Activated T-cell treated with anti-CD3 and anti-CD28 coated beads for 24 hours (primary cell): ENCODE measurements around the gene POP5.
A peak's percentile ranks its signal among the peaks of the same experiment; 100 is the strongest.
"Not testable (repeated sequence)": the region's sequence is repeated elsewhere in the genome, so short reads cannot be mapped to it uniquely, and the experiment has no call there.

Experiments
- DNase-seq: peaks from one replicate; pipeline ENCODE4 v3.0.0-alpha.2; 2020; ENCODE audit warnings: low read depth

The POP5 gene, protein sequence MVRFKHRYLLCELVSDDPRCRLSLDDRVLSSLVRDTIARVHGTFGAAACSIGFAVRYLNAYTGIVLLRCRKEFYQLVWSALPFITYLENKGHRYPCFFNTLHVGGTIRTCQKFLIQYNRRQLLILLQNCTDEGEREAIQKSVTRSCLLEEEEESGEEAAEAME

GRCh38 chr12:120580787-120581723 lies at the start of gene POP5:
POP5 (minus strand) TSS chr12:120581402; CDS start chr12:120581362, 40 bp downstream.
- peak; percentile 91 for DNase-seq

- no peak for DNase-seq
These were observed 49.1 kb upstream of the POP5 start for GRCh38 chr12:120630104-120630892.

- DNase-seq, result no peak
These were observed 47.7 kb upstream of the POP5 start for GRCh38 chr12:120628919-120629318.

DNA sequence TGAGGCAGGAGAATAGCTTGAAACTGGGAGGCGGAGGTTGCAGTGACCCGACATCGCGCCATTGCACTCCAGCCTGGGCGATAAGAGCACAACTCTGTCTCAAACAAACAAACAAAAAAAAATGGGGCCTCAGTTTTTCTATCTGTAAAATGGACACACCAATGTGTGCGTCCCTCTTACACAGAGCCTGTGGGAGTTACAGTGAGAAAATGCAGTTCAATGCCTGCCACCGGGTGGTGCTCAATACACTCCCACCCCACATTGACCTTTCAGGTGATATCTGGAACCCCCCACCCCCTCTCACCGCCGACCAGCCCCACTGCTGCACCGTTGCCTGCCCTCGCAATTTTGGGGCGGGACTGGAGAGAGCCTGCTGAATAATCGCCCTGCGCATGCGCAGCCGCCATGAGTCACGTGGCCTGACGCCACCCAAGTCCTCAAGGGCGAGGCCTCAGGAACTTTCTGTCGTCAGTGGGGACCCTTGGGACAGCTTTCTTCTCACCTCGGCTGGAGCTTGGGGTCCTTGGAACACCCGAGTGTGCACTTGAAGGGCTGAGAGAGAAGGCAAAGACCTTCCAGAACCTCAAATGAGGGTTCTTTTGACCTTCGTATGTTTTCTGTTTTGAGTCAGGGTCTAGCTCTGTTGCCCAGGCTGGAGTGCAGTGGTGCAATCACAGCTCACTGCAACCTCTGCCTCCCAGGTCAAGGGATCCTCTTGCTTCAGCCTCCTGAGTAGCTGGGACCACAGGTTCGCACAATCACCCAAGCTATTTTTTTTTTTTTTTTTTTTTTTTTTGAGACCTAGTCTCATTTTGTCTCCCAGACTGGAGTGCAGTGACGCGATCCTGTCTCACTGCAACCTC lies 44.6 kb upstream of the POP5 start:
- DNase-seq, result no peak

DNA sequence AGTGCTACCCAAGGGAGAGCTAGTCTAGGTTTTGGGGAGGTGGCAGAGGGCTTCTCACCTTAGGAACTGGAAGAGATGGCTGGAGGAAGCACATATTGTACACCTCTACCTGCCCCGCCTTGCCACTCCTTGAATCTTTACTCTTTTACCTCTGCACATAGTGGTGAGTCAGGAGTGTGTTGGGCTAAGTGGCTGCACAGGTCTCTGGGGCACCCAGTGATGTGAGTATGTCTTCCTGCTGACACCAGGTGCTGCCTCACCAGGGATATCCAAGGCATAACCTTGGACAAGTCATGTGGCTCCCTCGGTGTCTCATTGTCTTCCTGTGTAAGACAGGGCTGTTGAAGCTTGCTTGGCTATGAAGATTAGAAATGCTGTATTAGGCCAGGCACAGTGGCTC lies 39.4 kb upstream of the POP5 start:
- no peak for DNase-seq

DNA sequence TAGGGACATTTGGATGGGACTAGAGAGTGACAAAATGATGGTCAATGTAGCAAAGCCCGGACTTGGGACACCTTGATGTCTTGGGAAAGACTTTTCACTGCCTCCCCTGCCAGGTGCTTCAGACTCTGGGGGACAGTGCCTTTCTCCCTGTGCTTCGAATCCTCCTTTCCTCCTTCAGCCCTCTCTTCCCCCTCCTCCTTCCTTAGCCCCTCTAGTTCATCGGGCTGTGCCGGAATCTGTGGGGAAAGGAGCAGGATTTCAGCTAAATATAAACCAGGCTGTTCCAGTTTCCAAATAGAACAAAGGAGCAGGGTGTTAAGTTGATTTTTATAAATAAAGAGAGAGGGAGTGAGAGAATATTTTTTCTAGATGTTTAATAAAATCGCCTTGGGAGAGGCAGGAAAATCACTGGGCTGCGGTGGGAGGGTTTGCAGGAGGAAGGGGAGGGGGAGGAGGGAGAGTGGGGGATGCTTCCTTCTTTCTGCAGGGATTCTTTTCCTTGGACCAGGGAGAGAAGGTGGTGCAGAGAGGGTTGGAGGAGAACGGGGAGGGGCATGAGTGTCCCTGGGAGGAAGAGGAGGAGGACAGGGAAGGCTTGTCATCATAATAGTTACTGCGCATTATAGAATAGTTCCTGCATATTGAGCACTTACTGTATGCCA lies 37.9 kb upstream of the POP5 start:
- no peak for DNase-seq

GRCh38 chr12:120617767-120618166 lies 36.6 kb upstream of the POP5 start:
- not testable (repeated sequence) for DNase-seq

DNA sequence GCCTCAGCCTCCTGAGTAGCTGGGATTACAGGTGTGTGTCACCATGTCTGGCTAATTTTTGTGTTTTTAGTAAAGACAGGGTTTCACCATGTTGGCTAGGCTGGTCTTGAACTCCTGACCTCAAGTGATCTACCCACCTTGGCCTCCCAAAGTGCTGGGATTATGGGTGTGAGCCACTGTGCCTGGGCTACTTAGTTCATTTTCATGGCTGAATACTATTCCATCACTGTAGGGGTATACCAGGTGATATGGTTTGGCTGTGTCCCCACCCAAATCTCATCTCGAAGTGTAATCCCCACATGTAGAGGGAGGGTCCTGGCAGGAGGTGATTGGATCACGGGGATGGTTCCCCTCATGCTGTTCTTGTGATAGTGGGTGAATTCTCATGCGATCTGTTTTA lies 36.0 kb upstream of the POP5 start:
- not testable (repeated sequence) for DNase-seq

DNA sequence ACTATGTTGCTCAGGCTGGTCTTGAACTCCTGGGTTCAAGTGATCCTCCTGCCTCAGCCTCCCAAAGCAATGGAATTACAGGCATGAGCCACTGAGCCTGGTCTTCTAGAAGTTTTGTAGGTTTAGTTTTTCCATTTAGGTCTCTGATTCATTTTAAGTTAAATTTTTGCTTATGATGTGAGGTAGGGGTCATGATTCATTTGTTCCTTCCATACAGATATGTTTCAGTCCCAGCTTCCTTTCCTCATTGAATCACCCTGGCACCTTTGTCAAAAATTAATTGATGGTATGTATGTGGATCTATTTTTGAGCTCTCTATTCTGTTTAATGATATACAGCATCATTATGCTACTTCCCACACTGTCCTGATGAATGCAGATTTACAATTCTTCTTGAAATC lies 33.6 kb upstream of the POP5 start:
- DNase-seq, result no peak

DNA sequence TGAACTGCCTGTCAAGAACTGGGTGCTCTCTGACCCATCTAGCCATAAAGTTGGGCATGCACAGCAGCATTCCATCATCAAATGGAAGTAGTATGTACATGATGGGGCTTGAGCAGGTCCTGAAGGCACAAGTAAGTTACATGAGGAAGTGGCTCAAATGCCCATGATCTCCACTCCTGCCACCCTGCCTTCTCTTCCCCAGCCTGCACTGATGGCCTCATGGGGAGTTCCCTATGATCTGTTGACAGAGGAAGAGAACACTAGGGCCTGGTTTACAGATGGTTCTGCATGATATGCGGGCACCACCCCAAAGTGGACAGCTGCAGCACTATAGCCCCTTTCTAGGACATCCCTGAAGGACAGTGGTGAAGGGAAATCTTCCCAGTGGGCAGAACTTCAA lies 30.3 kb upstream of the POP5 start:
- DNase-seq, result not testable (repeated sequence)

DNA sequence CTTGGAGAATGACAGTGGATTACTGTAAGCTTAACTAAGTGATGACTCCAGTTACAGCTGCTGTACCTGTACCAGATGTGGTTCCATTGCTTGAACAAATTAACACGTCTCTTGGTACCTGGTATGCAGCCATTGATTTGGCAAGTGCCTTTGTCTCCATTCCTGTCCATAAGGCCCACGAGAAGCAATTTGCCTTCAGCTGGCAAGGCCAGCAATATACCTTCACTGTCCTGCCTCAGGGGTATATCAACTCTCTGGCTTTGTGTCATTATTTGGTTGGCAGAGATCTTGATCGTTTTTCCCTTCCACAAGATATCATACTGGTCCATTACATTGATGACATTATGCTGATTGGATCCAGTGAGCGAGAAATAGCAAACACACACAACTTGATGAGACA lies 29.4 kb upstream of the POP5 start:
- DNase-seq, result no peak

GRCh38 chr12:120602416-120602815 lies 21.2 kb upstream of the POP5 start:
- DNase-seq, result not testable (repeated sequence)

DNA sequence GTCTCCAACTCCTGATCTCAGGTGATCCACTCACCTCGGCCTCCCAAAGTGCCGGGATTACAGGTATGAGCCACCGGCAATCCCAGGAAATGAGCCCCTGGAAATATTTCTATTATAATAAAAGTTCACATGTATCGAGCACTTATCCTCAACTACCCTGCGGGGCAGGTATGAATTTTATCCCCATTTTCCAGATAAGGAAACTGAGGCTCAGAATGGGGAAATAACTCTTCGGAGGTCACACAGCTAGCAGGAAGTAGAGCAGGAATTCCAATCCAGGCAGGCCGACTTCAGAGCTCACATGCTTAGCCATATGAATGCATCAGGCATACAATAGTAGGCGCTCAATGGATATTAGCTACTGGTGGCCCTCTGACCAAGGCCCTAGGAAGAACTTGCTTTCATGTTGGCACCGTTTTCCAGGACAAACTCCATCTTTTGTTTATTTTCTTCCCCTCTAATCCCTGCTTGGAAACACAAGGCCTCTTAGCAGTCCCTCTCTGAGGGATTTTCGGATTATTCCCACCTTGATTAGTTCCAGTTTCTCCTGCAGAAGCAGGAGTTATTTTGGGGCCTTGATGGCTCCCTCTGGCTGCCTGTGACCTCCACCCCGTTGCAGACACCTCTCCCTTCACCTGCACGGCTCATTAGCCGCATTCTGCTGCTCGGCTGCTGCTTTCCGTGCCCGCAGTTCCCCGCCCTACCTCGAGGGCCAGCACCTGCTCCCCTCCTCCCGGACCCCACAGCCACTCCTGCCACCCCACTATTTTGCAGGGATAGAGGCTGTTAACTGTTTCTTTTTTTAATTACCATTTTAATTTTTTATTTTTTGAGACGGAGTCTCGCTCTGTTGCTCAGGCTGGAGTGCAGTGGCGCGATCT lies 18.7 kb upstream of the POP5 start:
- no peak for DNase-seq

GRCh38 chr12:120598674-120599463 lies 17.7 kb upstream of the POP5 start:
- no peak for DNase-seq

GRCh38 chr12:120597861-120598260 lies 16.7 kb upstream of the POP5 start:
- no peak for DNase-seq

- DNase-seq, result no peak
These were observed 15.7 kb upstream of the POP5 start for GRCh38 chr12:120596901-120597300.

- no peak for DNase-seq
These were observed 11.2 kb upstream of the POP5 start for GRCh38 chr12:120592121-120593049.

DNA sequence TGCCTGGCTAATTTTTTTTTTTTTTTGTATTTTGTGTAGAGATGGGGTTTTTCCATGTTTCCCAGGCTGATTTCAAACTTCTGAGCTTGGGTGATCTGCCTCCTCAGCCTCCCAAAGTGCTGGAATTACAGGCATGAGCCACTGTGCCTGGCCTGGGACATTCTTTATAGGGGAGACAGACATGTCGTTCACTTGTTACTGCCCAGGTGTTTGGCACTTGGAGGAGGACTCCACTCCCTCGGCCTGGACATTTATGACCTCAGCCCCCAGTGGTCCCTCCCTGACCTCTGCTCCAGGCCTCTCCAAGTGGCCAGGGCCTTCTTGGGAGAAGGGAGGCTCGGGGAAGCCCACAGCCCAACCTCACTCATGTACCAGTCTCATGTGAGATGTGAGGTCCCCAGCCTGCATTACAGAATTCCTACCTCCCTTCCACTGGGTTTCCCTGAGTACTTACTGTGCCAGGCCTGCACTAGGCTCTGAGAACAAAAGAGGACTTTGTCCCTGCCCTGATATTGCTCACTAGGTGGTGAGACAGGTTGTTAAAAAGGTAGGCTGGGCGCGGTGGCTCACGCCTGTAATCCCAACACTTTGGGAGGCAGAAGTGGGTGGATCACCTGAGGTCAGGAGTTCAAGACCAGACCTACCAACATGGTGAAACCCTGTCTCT lies 9.7 kb upstream of the POP5 start:
- DNase-seq, result no peak
